ENCODE data around the gene SLC4A2.

DNA sequence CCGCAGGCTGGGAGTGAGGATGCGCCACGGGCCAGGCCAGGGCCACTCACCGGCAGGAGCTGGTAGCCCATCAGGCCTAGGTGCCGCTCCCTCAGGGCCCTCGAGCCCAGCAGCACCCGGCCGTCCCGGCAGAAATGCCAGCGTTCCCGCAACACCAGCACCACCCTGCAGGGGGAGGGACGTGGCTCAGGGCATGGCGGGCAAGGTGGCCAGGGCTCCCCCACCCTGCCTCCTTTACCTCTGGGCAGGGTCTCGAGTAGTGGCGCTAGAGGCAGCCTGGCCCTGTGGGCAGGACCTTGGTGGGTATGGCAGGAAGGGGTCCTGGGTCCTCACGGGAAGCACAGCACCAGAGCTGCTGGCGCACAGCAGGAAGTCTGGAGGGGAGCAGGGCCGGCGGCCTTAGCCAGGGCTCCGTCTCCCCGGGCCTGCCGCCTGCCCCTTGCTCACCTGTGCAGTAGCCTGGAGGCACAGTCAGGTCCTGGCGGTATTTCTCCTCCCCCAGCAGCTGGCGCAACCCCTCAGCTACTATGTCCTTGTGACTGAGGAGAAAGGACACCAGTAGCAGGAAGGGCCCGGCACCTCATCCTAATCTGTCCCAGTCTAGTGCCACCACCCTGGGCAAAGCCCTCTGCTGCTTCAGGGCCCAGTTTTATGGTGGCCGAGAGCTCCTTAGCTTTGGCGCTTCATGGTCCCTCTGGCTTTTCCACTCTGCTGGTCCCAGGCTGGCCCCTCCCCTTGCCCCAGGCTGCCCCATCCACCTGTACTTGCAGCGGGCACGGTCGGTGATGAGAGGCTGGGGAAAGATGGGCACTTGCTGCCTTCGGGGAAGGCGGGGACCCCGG is 17.7 kb downstream of the SLC4A2 start:
- TF ChIP-seq, protein P1, sequence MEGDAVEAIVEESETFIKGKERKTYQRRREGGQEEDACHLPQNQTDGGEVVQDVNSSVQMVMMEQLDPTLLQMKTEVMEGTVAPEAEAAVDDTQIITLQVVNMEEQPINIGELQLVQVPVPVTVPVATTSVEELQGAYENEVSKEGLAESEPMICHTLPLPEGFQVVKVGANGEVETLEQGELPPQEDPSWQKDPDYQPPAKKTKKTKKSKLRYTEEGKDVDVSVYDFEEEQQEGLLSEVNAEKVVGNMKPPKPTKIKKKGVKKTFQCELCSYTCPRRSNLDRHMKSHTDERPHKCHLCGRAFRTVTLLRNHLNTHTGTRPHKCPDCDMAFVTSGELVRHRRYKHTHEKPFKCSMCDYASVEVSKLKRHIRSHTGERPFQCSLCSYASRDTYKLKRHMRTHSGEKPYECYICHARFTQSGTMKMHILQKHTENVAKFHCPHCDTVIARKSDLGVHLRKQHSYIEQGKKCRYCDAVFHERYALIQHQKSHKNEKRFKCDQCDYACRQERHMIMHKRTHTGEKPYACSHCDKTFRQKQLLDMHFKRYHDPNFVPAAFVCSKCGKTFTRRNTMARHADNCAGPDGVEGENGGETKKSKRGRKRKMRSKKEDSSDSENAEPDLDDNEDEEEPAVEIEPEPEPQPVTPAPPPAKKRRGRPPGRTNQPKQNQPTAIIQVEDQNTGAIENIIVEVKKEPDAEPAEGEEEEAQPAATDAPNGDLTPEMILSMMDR (IDR thresholded peaks at IDR 0.05) = peak; percentile 45; the same call in 1 of the 2 replicates
- no peak for TF ChIP-seq NR2C2 (CRISPR knock-in tag; IDR thresholded peaks at IDR 0.05)
- TF ChIP-seq, protein P2, sequence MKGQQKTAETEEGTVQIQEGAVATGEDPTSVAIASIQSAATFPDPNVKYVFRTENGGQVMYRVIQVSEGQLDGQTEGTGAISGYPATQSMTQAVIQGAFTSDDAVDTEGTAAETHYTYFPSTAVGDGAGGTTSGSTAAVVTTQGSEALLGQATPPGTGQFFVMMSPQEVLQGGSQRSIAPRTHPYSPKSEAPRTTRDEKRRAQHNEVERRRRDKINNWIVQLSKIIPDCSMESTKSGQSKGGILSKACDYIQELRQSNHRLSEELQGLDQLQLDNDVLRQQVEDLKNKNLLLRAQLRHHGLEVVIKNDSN (CRISPR knock-in tag; IDR thresholded peaks at IDR 0.05) = no peak
- no peak for TF ChIP-seq ZNF263 (CRISPR knock-in tag; IDR thresholded peaks at IDR 0.05; ENCODE audit: low read depth)
- no peak for TF ChIP-seq JUN (CRISPR knock-in tag; IDR thresholded peaks at IDR 0.05)
- no peak for TF ChIP-seq IRF2 (CRISPR knock-in tag; IDR thresholded peaks at IDR 0.05; ENCODE audit: borderline replicate concordance, low read depth)
